Measurements from ENCODE around the gene TTC9B. TPM values are rescaled to one million over a fixed set of nuclear protein-coding genes. Genes with fewer than 3 reads are reported as not detected.

TTC9B gene
- total and polyA plus RNA-seq, 2 of the 8 experiments (the other 6 are each of a cell fraction or from before 2014, with no cell fraction given) = 0.26 TPM; not detected in 1

DNA sequence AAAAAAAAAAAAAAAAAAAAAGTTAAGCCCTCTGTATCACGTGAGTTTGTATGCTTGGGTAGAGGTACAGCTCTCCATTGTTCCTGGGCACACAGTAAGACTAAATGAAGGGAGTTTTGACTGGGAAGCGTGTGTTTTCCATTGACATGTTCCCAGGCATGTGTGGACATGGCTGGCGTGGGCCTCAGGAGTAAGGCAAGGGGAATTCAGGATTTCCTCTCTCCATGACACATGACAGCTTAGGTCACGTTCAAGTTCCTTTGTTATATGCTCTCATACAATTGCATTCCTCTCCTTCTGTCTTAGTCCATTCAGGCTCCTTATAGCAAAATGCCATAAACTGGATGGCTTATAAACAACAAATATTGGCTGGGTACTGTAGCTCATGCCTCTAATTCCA lies 44.1 kb downstream of the TTC9B start:
- no peak overlapping the region for H3K14ac ChIP-seq (ENCODE audit: insufficient read length)
- H2BK120ac ChIP-seq (replicated peaks; ENCODE audit: low read depth, low read length) = no peak overlapping the region
- no peak overlapping the region for H2BK12ac ChIP-seq (ENCODE audit: low read depth, low read length)
- H2AK5ac ChIP-seq (ENCODE audit: low read depth, low read length) = no peak overlapping the region
- H3K27ac ChIP-seq (ENCODE audit: low read depth, low read length) = no peak overlapping the region
- no peak overlapping the region for H4K91ac ChIP-seq (replicated peaks; ENCODE audit: insufficient read length, low read length)
- no peaks in the 10 kb centered on the region for H3K27me3 ChIP-seq (replicated peaks in 1 of 4; ENCODE audit: control insufficient read depth in 3 of 4, extremely low read depth in 1 of 4, insufficient read depth in 3 of 4, low read length in 3 of 4)
- H3K4ac ChIP-seq (replicated peaks; ENCODE audit: insufficient read length, low read depth, low read length) = no peak overlapping the region
- no peaks in the 10 kb centered on the region for H3K4me1 ChIP-seq (replicated peaks in 1 of 4; ENCODE audit: control insufficient read depth in 3 of 4, insufficient read depth in 4 of 4, low read length in 3 of 4)
- H4K20me1 ChIP-seq (replicated peaks in 1 of 2; ENCODE audit: control insufficient read depth in 1 of 2, insufficient read depth in 2 of 2, low read length in 2 of 2) = no peaks in the 10 kb centered on the region
- no peak overlapping the region for H3K23ac ChIP-seq (ENCODE audit: insufficient read length)
- no peaks in the 10 kb centered on the region for H3K9me3 ChIP-seq (ENCODE audit: insufficient read depth in 2 of 2, low read depth in 1 of 2, low read length in 1 of 2)
- H3K36me3 ChIP-seq (ENCODE audit: control insufficient read depth in 2 of 4, insufficient read depth in 4 of 4, low read length in 3 of 4) = no peaks in the 10 kb centered on the region
- H3K79me1 ChIP-seq (ENCODE audit: low read depth, low read length) = no peaks in the 10 kb centered on the region
- no peak overlapping the region for H2AFZ ChIP-seq (ENCODE audit: low read length)
- H2BK15ac ChIP-seq (ENCODE audit: low read length) = no peak overlapping the region
- H4K8ac ChIP-seq (ENCODE audit: extremely low read depth, insufficient read depth, low read length) = no peak overlapping the region
- no peak overlapping the region for H3K18ac ChIP-seq (ENCODE audit: extremely low read depth, low read length)
- H3K4me2 ChIP-seq (ENCODE audit: insufficient read depth in 1 of 2, low read depth in 2 of 2, low read length in 2 of 2) = no peak overlapping the region
- H3K4me3 ChIP-seq (ENCODE audit: extremely low read depth in 1 of 4, insufficient read depth in 2 of 4, low read depth in 3 of 4, low read length in 4 of 4) = no peak overlapping the region
- H3K9ac ChIP-seq (replicated peaks in 1 of 4; ENCODE audit: extremely low read depth in 1 of 4, low read depth in 3 of 4, low read length in 3 of 4) = no peak overlapping the region
- H3K79me2 ChIP-seq (ENCODE audit: control insufficient read depth in 1 of 2, insufficient read depth in 2 of 2, low read length in 2 of 2) = no peaks in the 10 kb centered on the region
- ChIA-PET CTCF (ENCODE audit: partially characterized antibody) (interaction anchor here (0.5 to 10.1 kb wide), 7 partner anchors 8 to 234 kb away, joined by 3 to 53 read pairs (median 4); no protein-coding TSS in a partner anchor), POLR2A (ENCODE audit: partially characterized antibody) (interaction anchor here (0.6 to 1.0 kb wide), 2 partner anchors 9 to 380 kb away, joined by 3 read pairs; no protein-coding TSS in a partner anchor)
- FAIRE-seq (no peak), DNase-seq (ENCODE audit: low read depth in 1 of 2, low spot score in 2 of 2) (no peak)
- no peaks in the 10 kb centered on the region for H3K23me2 ChIP-seq (ENCODE audit: low read depth, low read length)
- H4K5ac ChIP-seq (ENCODE audit: insufficient read length, low read depth, low read length) = no peak overlapping the region
- 86% methylated on average over 4 of the region's 4 CpGs; no CpG with 5 or more reads in 1 of the 2 experiments for WGBS, 2 experiments (ENCODE audit: extremely low coverage in 1 of 2, insufficient coverage in 1 of 2, insufficient read length in 1 of 2, insufficient replicate concordance in 2 of 2, low coverage in 1 of 2, low lambda C conversion rate in 2 of 2, missing lambda C conversion rate in 1 of 2)
- no peak overlapping the region for H3K56ac ChIP-seq (replicated peaks; ENCODE audit: insufficient read length, low read depth, low read length)
- no peak overlapping the region for H2BK5ac ChIP-seq (ENCODE audit: low read depth, low read length)
- H2BK20ac ChIP-seq (ENCODE audit: low read length) = no peak overlapping the region
- TF ChIP-seq RAD21 (IDR thresholded peaks at IDR 0.05 in 1 of 2, conservative IDR thresholded peaks at IDR 0.05 in 1 of 2; ENCODE audit: low read depth in 2 of 2, low read length in 2 of 2) = no peak
- no peak for TF ChIP-seq SAP30 (IDR thresholded peaks at IDR 0.05; ENCODE audit: insufficient read depth, insufficient replicate concordance, low read length)
- no peak for TF ChIP-seq KDM1A (IDR thresholded peaks at IDR 0.05; ENCODE audit: borderline replicate concordance, low read length)
- no peak for TF ChIP-seq BCL11A (IDR thresholded peaks at IDR 0.05; ENCODE audit: low read depth in 2 of 2, low read length in 2 of 2)
- TF ChIP-seq, protein P1, sequence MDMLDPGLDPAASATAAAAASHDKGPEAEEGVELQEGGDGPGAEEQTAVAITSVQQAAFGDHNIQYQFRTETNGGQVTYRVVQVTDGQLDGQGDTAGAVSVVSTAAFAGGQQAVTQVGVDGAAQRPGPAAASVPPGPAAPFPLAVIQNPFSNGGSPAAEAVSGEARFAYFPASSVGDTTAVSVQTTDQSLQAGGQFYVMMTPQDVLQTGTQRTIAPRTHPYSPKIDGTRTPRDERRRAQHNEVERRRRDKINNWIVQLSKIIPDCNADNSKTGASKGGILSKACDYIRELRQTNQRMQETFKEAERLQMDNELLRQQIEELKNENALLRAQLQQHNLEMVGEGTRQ (IDR thresholded peaks at IDR 0.05; ENCODE audit: low read length) = no peak
- TF ChIP-seq SP4 (IDR thresholded peaks at IDR 0.05; ENCODE audit: low read length) = no peak
- TF ChIP-seq CREB1 (IDR thresholded peaks at IDR 0.05) = no peak
- TF ChIP-seq, protein P2, sequence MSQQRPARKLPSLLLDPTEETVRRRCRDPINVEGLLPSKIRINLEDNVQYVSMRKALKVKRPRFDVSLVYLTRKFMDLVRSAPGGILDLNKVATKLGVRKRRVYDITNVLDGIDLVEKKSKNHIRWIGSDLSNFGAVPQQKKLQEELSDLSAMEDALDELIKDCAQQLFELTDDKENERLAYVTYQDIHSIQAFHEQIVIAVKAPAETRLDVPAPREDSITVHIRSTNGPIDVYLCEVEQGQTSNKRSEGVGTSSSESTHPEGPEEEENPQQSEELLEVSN (IDR thresholded peaks at IDR 0.05) = no peak
- TF ChIP-seq TAF1 (IDR thresholded peaks at IDR 0.05; ENCODE audit: low read depth, low read length) = no peak
- TF ChIP-seq, protein P3, sequence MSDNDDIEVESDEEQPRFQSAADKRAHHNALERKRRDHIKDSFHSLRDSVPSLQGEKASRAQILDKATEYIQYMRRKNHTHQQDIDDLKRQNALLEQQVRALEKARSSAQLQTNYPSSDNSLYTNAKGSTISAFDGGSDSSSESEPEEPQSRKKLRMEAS (IDR thresholded peaks at IDR 0.05) = no peak
- TF ChIP-seq SP1 (IDR thresholded peaks at IDR 0.05; ENCODE audit: low read depth, low read length) = no peak

Measured in H1 (cell line).